ENCODE data around the gene CNIH4.

DNA sequence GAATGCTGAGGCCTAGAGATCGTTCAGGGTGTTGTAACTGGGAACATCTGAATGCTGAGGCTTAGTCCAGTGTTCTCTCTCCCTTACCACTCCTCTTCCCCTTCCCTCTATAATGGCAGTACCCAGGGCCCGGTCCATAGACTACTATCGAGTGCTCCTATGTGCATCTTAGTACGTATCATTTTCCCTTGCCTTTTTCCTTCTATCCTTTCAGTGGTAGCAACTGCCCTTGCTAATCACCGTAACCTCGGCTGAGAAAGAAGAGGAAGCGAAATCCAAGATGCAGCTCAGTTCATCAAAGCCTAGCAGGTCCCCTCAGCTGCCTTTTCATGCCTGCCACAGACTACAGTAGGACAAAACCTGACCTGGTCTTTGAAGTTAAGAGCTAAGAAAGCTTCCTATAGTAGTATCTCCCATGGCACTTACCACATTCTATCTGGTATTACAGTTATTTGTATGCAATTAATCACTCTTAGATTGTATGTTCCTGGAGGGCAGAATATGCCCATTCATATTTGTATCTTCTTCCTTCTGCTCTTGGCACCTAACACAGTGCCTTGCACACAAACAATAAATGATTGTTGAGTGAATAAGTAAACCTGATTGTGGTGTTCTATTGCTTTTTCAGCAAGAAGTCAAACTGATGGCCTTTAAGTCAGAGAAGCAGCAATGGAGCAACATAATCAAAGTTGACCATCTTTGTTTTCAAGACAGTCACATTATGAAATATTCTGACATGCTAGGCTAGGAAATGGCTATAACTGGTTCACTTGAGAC, 22.4 kb downstream of the CNIH4 start:
- TF ChIP-seq ELF4 (IDR thresholded peaks at IDR 0.05) (no peak), BHLHE40 (IDR thresholded peaks at IDR 0.05; ENCODE audit: borderline replicate concordance) (no peak), SP1 (IDR thresholded peaks at IDR 0.05) (no peak), FOXM1 (IDR thresholded peaks at IDR 0.05; ENCODE audit: borderline replicate concordance) (no peak), FOXK2 (IDR thresholded peaks at IDR 0.05) (no peak), SUZ12 (IDR thresholded peaks at IDR 0.05) (no peak)
- TF ChIP-seq, protein P1, sequence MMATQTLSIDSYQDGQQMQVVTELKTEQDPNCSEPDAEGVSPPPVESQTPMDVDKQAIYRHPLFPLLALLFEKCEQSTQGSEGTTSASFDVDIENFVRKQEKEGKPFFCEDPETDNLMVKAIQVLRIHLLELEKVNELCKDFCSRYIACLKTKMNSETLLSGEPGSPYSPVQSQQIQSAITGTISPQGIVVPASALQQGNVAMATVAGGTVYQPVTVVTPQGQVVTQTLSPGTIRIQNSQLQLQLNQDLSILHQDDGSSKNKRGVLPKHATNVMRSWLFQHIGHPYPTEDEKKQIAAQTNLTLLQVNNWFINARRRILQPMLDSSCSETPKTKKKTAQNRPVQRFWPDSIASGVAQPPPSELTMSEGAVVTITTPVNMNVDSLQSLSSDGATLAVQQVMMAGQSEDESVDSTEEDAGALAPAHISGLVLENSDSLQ (IDR thresholded peaks at IDR 0.05): no peak

Data from HEK293T (cell line).